HepG2 (cell line): ENCODE data around the gene SDC1. TPM values are rescaled to one million over a fixed set of nuclear protein-coding genes. Genes with fewer than 3 reads are reported as not detected.

Source experiments
- IKZF1 ChIP-seq: fragments of 450-650 bp; IDR thresholded peaks from 2 replicates; pipeline ENCODE4 v1.7.1; 2016
- KDM3A ChIP-seq: IDR thresholded peaks from 2 replicates; pipeline ENCODE4 v1.6.1; 2018; ENCODE audit warnings: low read depth, missing compliant biosample characterization
- MED1 ChIP-seq: sonication (generic); formaldehyde crosslinking; IDR thresholded peaks from 2 replicates; pipeline ENCODE4 v1.4.0; 2020; ENCODE audit warnings: missing genetic modification reagents
- SMAD1 ChIP-seq: sonication (generic); formaldehyde crosslinking; IDR thresholded peaks from 2 replicates; pipeline ENCODE4 v1.4.0; 2020; ENCODE audit warnings: missing genetic modification reagents, low read depth, mild to moderate bottlenecking, borderline replicate concordance
- TEAD3 ChIP-seq: optimal IDR thresholded peaks from 2 replicates; pipeline ENCODE3; 2016; ENCODE audit warnings: borderline replicate concordance
- ZNF180 ChIP-seq: sonication (generic); formaldehyde crosslinking; IDR thresholded peaks from 2 replicates; pipeline ENCODE4 v1.4.0; 2020; ENCODE audit warnings: low read depth, missing genetic modification reagents, borderline replicate concordance
- ZNF20 ChIP-seq: sonication (generic); formaldehyde crosslinking; IDR thresholded peaks from 2 replicates; pipeline ENCODE4 v1.4.0; 2020; ENCODE audit warnings: mild to moderate bottlenecking, moderate library complexity, missing genetic modification reagents
- ZNF775 ChIP-seq: sonication (generic); formaldehyde crosslinking; IDR thresholded peaks from 2 replicates; pipeline ENCODE4 v1.4.0; 2020; ENCODE audit warnings: missing genetic modification reagents, mild to moderate bottlenecking, moderate library complexity, borderline replicate concordance
- polyA plus RNA-seq, 8 experiments: library from polyadenylated mRNA; depleted of rRNA in 3 of 8; stranded (reverse) in 7 of 8; unstranded in 1 of 8; fragments of >200 nt; fragmentation: Illumina TruSeq in 4 of 8; extraction: Trizol in 4 of 8; gene quantifications; 2 replicates each; pipeline versions ENCODE4 v1.2.1 to v1.2.3, GENCODE V29; 2011 to 2016; ENCODE audit warnings: low read depth in 4 of 8, missing spikeins in 1 of 8, mixed read lengths in 1 of 8; ENCODE audit not compliant: insufficient read depth in 1 of 8
- total RNA-seq, 5 experiments: library from RNA; depleted of rRNA; stranded (reverse); fragments of >200 nt; fragmentation: Illumina TruSeq; extraction: Trizol; gene quantifications; 2 replicates each; pipeline ENCODE4 v1.2.3, GENCODE V29; 2016; ENCODE audit warnings: low read depth in 1 of 5
- TF ChIP-seq, protein P1 (sequence below): sonication (generic); formaldehyde crosslinking; IDR thresholded peaks from 2 replicates; pipeline ENCODE4 v1.4.0; 2020; ENCODE audit warnings: missing genetic modification reagents
- TF ChIP-seq, protein P2 (sequence below): sonication (generic); formaldehyde crosslinking; IDR thresholded peaks from 2 replicates; pipeline ENCODE4 v1.4.0; 2020; ENCODE audit warnings: missing genetic modification reagents
- TF ChIP-seq, protein P3 (sequence below): IDR thresholded peaks from 2 replicates; pipeline ENCODE4 v1.6.1; 2016; ENCODE audit warnings: low read depth, borderline replicate concordance
- TF ChIP-seq, protein P4 (sequence below): sonication (generic); formaldehyde crosslinking; conservative IDR thresholded peaks from 2 replicates; pipeline ENCODE4 v1.8.0; 2022; ENCODE audit warnings: low read depth, missing genetic modification reagents
- TF ChIP-seq, protein P5 (sequence below): IDR thresholded peaks from 2 replicates; pipeline ENCODE4 v1.6.1; 2016
- TF ChIP-seq, protein P6 (sequence below): sonication (generic); formaldehyde crosslinking; IDR thresholded peaks from 2 replicates; pipeline ENCODE4 v1.5.1; 2020; ENCODE audit warnings: missing genetic modification reagents, mild to moderate bottlenecking, borderline replicate concordance
- TF ChIP-seq, protein P7 (sequence below): sonication (generic); formaldehyde crosslinking; IDR thresholded peaks from 2 replicates; pipeline ENCODE4 v1.5.0; 2020; ENCODE audit warnings: mild to moderate bottlenecking, low read depth, missing genetic modification reagents, borderline replicate concordance

The SDC1 gene
- total and polyA plus RNA-seq, 2 of the 13 experiments (the other 11 are each of a cell fraction or from before 2014, with no cell fraction given) = 108 to 119 TPM

DNA sequence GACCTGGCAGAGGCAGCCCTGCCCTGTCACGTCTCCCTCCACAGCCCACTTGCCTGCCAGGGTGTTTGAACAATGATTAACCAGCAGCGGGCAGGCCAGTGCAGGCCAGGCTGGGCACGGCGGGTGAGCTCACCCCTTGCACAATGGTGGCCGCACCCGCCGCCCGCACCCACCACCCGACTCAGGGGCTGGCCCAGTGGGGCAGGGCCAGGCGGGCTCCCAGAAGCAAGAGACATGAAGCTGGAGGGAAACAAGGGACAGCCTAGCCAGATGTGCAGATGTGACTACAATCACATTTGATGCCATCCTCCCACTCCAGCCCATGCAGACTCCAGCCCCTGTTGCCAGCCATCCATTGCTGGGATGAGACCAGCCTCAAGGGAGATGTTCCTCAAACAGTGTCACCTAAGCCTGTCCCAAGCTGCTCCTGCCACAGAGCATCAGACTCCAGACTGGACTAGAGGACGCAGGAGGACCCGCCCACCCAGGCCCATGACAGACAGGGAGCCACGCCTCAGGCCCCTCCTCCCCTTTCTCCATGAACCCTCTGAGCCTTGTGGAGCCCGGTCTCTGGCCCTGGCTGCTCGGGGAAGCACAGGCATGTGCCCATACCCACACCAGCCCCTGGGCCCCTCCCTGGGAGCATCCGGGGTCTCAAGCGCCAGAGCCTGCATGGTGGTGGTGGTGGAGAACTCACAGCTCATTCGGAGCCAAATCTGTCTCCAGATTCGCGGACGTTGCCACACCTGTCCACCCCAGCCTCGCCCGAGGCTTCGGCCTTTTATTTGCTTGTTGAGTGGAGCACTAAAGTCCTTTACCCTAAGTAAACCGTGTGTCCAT, 45.0 kb downstream of the SDC1 start (continued):
- TF ChIP-seq, protein P1, sequence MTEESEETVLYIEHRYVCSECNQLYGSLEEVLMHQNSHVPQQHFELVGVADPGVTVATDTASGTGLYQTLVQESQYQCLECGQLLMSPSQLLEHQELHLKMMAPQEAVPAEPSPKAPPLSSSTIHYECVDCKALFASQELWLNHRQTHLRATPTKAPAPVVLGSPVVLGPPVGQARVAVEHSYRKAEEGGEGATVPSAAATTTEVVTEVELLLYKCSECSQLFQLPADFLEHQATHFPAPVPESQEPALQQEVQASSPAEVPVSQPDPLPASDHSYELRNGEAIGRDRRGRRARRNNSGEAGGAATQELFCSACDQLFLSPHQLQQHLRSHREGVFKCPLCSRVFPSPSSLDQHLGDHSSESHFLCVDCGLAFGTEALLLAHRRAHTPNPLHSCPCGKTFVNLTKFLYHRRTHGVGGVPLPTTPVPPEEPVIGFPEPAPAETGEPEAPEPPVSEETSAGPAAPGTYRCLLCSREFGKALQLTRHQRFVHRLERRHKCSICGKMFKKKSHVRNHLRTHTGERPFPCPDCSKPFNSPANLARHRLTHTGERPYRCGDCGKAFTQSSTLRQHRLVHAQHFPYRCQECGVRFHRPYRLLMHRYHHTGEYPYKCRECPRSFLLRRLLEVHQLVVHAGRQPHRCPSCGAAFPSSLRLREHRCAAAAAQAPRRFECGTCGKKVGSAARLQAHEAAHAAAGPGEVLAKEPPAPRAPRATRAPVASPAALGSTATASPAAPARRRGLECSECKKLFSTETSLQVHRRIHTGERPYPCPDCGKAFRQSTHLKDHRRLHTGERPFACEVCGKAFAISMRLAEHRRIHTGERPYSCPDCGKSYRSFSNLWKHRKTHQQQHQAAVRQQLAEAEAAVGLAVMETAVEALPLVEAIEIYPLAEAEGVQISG (CRISPR knock-in tag) = peak; percentile 60; the same call in 1 of the 2 replicates
- TF ChIP-seq ZNF20 (CRISPR knock-in tag) = no peak
- no peak for TF ChIP-seq IKZF1
- peak; percentile 59 for TF ChIP-seq KDM3A
- 0 out of 2 replicates have a peak, but pooled peaks have one; percentile 25 for TF ChIP-seq ZNF775
- TF ChIP-seq, protein P2, sequence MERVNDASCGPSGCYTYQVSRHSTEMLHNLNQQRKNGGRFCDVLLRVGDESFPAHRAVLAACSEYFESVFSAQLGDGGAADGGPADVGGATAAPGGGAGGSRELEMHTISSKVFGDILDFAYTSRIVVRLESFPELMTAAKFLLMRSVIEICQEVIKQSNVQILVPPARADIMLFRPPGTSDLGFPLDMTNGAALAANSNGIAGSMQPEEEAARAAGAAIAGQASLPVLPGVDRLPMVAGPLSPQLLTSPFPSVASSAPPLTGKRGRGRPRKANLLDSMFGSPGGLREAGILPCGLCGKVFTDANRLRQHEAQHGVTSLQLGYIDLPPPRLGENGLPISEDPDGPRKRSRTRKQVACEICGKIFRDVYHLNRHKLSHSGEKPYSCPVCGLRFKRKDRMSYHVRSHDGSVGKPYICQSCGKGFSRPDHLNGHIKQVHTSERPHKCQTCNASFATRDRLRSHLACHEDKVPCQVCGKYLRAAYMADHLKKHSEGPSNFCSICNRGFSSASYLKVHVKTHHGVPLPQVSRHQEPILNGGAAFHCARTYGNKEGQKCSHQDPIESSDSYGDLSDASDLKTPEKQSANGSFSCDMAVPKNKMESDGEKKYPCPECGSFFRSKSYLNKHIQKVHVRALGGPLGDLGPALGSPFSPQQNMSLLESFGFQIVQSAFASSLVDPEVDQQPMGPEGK (CRISPR knock-in tag) = peak; percentile 70
- TF ChIP-seq SMAD1 (CRISPR knock-in tag) = peak; percentile 91
- TF ChIP-seq, protein P3, sequence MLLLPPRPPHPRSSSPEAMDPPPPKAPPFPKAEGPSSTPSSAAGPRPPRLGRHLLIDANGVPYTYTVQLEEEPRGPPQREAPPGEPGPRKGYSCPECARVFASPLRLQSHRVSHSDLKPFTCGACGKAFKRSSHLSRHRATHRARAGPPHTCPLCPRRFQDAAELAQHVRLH (CRISPR knock-in tag) = peak; percentile 26; the same call in 1 of the 2 replicates
- TF ChIP-seq MED1 (CRISPR knock-in tag) = peak; percentile 68
- TF ChIP-seq, protein P4, sequence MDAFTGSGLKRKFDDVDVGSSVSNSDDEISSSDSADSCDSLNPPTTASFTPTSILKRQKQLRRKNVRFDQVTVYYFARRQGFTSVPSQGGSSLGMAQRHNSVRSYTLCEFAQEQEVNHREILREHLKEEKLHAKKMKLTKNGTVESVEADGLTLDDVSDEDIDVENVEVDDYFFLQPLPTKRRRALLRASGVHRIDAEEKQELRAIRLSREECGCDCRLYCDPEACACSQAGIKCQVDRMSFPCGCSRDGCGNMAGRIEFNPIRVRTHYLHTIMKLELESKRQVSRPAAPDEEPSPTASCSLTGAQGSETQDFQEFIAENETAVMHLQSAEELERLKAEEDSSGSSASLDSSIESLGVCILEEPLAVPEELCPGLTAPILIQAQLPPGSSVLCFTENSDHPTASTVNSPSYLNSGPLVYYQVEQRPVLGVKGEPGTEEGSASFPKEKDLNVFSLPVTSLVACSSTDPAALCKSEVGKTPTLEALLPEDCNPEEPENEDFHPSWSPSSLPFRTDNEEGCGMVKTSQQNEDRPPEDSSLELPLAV (CRISPR knock-in tag) = no peak
- TF ChIP-seq, protein P5, sequence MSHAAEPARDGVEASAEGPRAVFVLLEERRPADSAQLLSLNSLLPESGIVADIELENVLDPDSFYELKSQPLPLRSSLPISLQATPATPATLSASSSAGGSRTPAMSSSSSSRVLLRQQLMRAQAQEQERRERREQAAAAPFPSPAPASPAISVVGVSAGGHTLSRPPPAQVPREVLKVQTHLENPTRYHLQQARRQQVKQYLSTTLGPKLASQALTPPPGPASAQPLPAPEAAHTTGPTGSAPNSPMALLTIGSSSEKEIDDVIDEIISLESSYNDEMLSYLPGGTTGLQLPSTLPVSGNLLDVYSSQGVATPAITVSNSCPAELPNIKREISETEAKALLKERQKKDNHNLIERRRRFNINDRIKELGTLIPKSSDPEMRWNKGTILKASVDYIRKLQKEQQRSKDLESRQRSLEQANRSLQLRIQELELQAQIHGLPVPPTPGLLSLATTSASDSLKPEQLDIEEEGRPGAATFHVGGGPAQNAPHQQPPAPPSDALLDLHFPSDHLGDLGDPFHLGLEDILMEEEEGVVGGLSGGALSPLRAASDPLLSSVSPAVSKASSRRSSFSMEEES = 0 out of 2 replicates have a peak, but pooled peaks have one; percentile 47
- TF ChIP-seq TEAD3 = peak; percentile 58
- peak; percentile 76; the same call in 1 of the 2 replicates for TF ChIP-seq ZNF180
- TF ChIP-seq, protein P6, sequence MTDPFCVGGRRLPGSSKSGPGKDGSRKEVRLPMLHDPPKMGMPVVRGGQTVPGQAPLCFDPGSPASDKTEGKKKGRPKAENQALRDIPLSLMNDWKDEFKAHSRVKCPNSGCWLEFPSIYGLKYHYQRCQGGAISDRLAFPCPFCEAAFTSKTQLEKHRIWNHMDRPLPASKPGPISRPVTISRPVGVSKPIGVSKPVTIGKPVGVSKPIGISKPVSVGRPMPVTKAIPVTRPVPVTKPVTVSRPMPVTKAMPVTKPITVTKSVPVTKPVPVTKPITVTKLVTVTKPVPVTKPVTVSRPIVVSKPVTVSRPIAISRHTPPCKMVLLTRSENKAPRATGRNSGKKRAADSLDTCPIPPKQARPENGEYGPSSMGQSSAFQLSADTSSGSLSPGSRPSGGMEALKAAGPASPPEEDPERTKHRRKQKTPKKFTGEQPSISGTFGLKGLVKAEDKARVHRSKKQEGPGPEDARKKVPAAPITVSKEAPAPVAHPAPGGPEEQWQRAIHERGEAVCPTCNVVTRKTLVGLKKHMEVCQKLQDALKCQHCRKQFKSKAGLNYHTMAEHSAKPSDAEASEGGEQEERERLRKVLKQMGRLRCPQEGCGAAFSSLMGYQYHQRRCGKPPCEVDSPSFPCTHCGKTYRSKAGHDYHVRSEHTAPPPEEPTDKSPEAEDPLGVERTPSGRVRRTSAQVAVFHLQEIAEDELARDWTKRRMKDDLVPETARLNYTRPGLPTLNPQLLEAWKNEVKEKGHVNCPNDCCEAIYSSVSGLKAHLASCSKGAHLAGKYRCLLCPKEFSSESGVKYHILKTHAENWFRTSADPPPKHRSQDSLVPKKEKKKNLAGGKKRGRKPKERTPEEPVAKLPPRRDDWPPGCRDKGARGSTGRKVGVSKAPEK (CRISPR knock-in tag) = no peak
- TF ChIP-seq, protein P7, sequence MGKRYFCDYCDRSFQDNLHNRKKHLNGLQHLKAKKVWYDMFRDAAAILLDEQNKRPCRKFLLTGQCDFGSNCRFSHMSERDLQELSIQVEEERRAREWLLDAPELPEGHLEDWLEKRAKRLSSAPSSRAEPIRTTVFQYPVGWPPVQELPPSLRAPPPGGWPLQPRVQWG (CRISPR knock-in tag) = no peak
